Astrocyte (in vitro differentiated cells and primary cell): Measurements from ENCODE around the gene PCYT2. TPM values are rescaled to one million over a fixed set of nuclear protein-coding genes. Genes with fewer than 3 reads are reported as not detected.

ENCODE experiments used
- DNase-seq: peaks from one replicate; pipeline ENCODE4 v3.0.0-alpha.2; 2010; ENCODE audit warnings: low read depth
- FAIRE-seq: peaks from 2 replicates; lab custom pipeline; 2011; peaks lifted over from hg19 to GRCh38; lab: Jason Lieb, UNC
- H2AFZ ChIP-seq: 2 replicates; pipeline ENCODE4 v1.6.0; 2012; ENCODE audit warnings: low read depth, low read length, inconsistent platforms
- H3K27ac ChIP-seq: 2 replicates; pipeline ENCODE4 v1.5.1; 2011; ENCODE audit warnings: low read depth, low read length, inconsistent platforms
- H3K27me3 ChIP-seq: 2 replicates; pipeline ENCODE4 v1.6.0; 2011; ENCODE audit warnings: low read length, inconsistent platforms; ENCODE audit not compliant: insufficient read depth
- H3K36me3 ChIP-seq: 2 replicates; pipeline ENCODE4 v1.5.1; 2011; ENCODE audit warnings: low read length, inconsistent platforms; ENCODE audit not compliant: insufficient read depth
- H3K4me1 ChIP-seq: 2 replicates; pipeline ENCODE4 v1.5.1; 2011; ENCODE audit warnings: low read length, inconsistent platforms; ENCODE audit not compliant: insufficient read depth
- H3K4me2 ChIP-seq: 2 replicates; pipeline ENCODE4 v1.6.0; 2012; ENCODE audit warnings: low read length, inconsistent platforms
- H3K4me3 ChIP-seq: 2 replicates; pipeline ENCODE4 v1.5.1; 2011; ENCODE audit warnings: low read depth, mild to moderate bottlenecking, low read length, inconsistent platforms; ENCODE audit not compliant: insufficient read depth
- H3K79me2 ChIP-seq: 2 replicates; pipeline ENCODE4 v1.6.0; 2012; ENCODE audit warnings: mild to moderate bottlenecking, low read length, inconsistent platforms; ENCODE audit not compliant: insufficient read depth
- H3K9ac ChIP-seq: 2 replicates; pipeline ENCODE4 v1.6.0; 2012; ENCODE audit warnings: mild to moderate bottlenecking, low read length, inconsistent platforms
- H3K9me3 ChIP-seq: 2 replicates; pipeline ENCODE4 v1.5.1; 2012; ENCODE audit warnings: low read depth, mild to moderate bottlenecking, low read length, inconsistent platforms; ENCODE audit not compliant: insufficient read depth
- H4K20me1 ChIP-seq: 2 replicates; pipeline ENCODE4 v1.6.0; 2012; ENCODE audit warnings: low read length, inconsistent platforms; ENCODE audit not compliant: insufficient read depth
- H3K27ac Mint-ChIP-seq: one replicate; pipeline ENCODE4 v1.8.0; 2021; ENCODE audit warnings: mild to moderate bottlenecking, mixed read lengths; ENCODE audit not compliant: unreplicated experiment
- H3K27me3 Mint-ChIP-seq: one replicate; pipeline ENCODE4 v1.8.0; 2021; ENCODE audit warnings: low read depth, mixed read lengths; ENCODE audit not compliant: unreplicated experiment
- H3K36me3 Mint-ChIP-seq: one replicate; pipeline ENCODE4 v1.8.0; 2021; ENCODE audit warnings: low read depth, mixed read lengths; ENCODE audit not compliant: unreplicated experiment
- H3K4me1 Mint-ChIP-seq: one replicate; pipeline ENCODE4 v1.8.0; 2021; ENCODE audit warnings: low read depth, mixed read lengths; ENCODE audit not compliant: unreplicated experiment
- H3K4me3 Mint-ChIP-seq: one replicate; pipeline ENCODE4 v1.8.0; 2021; ENCODE audit warnings: mild to moderate bottlenecking, moderate library complexity, mixed read lengths; ENCODE audit not compliant: unreplicated experiment
- H3K9me3 Mint-ChIP-seq: one replicate; pipeline ENCODE4 v1.8.0; 2021; ENCODE audit warnings: mild to moderate bottlenecking, mixed read lengths; ENCODE audit not compliant: unreplicated experiment
- EZH2 ChIP-seq: IDR thresholded peaks from 2 replicates; pipeline ENCODE4 v1.6.1; 2012; ENCODE audit warnings: mild to moderate bottlenecking, low read length, inconsistent platforms; ENCODE audit not compliant: insufficient read depth
- total RNA-seq: library from RNA; stranded (reverse); gene quantifications from 2 replicates; pipeline ENCODE4 v1.2.1, GENCODE V29; 2021
- TF ChIP-seq, protein P1 (sequence below): IDR thresholded peaks from 2 replicates; pipeline ENCODE4 v1.5.1; 2011; ENCODE audit warnings: low read depth, mild to moderate bottlenecking, inconsistent platforms, low read length, moderate library complexity; ENCODE audit not compliant: insufficient read depth

The PCYT2 gene
- total RNA-seq, 1 donor from 2014 or later: 31.6 TPM

DNA sequence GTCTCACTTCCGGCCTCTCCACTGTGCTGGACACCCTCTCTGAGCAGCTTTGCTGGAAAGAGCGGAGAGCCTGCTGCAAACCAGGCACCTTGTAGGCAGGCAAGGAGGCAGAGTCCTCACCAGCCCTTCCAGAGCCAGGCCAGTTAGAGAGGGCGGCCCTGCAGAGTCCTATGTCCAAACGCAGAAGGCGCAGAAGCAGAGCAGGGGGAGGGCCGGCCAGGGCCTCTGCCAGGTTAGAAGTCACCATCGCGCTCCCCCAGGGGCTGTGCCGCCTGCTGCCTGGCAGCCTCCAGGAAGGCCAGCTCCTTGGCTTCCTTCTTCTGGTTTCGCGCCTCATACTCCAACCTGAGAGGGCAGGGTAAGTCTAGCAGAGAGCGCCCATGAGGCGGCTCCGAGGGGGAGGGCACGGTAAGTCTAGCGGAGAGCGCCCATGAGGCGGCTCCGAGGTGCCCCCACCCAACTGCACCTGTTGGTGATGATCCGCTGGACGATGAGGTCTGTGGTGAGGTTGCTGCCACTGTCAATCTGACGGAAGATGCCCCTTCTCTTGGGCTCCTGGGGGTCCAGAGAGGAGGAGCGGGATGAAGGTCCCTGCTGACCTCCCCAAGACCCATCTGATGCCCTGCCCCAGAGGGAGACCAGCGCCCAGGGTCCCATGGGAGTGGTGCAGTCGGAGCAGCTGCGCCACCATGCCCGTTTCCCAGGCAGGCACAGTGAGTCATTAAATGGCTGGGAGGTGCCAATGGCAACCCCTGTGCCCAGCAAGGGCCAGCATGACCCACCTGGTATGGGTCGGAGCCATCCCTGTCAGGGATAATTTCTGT, 6.4 kb downstream of the PCYT2 start:
- no peak overlapping the region for H3K9ac ChIP-seq
- Mint-ChIP-seq H3K9me3 (no peaks in the 10 kb centered on the region), H3K4me3 (no peak overlapping the region), H3K27me3 (no peaks in the 10 kb centered on the region), H3K27ac (no peak overlapping the region), H3K4me1 (peaks cover 2% of the 10 kb centered on the region), H3K36me3 (peaks cover 7% of the 10 kb centered on the region)
- DNase-seq (no peak), FAIRE-seq (no peak)
- H3K27ac ChIP-seq: no peak overlapping the region
- no peaks in the 10 kb centered on the region for H3K9me3 ChIP-seq
- peaks cover 23% of the 10 kb centered on the region for H4K20me1 ChIP-seq
- no peak overlapping the region for H3K4me3 ChIP-seq
- TF ChIP-seq, protein P1, sequence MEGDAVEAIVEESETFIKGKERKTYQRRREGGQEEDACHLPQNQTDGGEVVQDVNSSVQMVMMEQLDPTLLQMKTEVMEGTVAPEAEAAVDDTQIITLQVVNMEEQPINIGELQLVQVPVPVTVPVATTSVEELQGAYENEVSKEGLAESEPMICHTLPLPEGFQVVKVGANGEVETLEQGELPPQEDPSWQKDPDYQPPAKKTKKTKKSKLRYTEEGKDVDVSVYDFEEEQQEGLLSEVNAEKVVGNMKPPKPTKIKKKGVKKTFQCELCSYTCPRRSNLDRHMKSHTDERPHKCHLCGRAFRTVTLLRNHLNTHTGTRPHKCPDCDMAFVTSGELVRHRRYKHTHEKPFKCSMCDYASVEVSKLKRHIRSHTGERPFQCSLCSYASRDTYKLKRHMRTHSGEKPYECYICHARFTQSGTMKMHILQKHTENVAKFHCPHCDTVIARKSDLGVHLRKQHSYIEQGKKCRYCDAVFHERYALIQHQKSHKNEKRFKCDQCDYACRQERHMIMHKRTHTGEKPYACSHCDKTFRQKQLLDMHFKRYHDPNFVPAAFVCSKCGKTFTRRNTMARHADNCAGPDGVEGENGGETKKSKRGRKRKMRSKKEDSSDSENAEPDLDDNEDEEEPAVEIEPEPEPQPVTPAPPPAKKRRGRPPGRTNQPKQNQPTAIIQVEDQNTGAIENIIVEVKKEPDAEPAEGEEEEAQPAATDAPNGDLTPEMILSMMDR: no peak
- no peak for TF ChIP-seq EZH2
- H3K4me1 ChIP-seq: peaks cover 8% of the 10 kb centered on the region
- no peaks in the 10 kb centered on the region for H3K36me3 ChIP-seq
- H2AFZ ChIP-seq: no peak overlapping the region
- no peaks in the 10 kb centered on the region for H3K27me3 ChIP-seq
- no peak overlapping the region for H3K4me2 ChIP-seq
- peaks cover 10% of the 10 kb centered on the region for H3K79me2 ChIP-seq

- Histone ChIP-seq H3K9ac (no peak overlapping the region), H3K36me3 (no peaks in the 10 kb centered on the region), H3K9me3 (no peaks in the 10 kb centered on the region), H3K4me2 (no peak overlapping the region), H3K27me3 (no peaks in the 10 kb centered on the region), H2AFZ (no peak overlapping the region), H3K27ac (no peak overlapping the region), H3K4me3 (no peak overlapping the region), H3K79me2 (peaks cover 11% of the 10 kb centered on the region), H4K20me1 (peaks cover 23% of the 10 kb centered on the region), H3K4me1 (peaks cover 15% of the 10 kb centered on the region)
- H3K4me3 Mint-ChIP-seq: no peak overlapping the region
- DNase-seq (no peak), FAIRE-seq (no peak)
- H3K27me3 Mint-ChIP-seq: no peaks in the 10 kb centered on the region
- no peak overlapping the region for H3K27ac Mint-ChIP-seq
- no peak for TF ChIP-seq EZH2
- TF ChIP-seq, protein P1: no peak
- H3K4me1 Mint-ChIP-seq: peaks cover 2% of the 10 kb centered on the region
- no peaks in the 10 kb centered on the region for H3K9me3 Mint-ChIP-seq
- peaks cover 8% of the 10 kb centered on the region for H3K36me3 Mint-ChIP-seq
Observed at GRCh38 chr17:81903896-81904599, 7.2 kb downstream of the PCYT2 start.
